Liver (tissue), 9 donors: Measurements from ENCODE around the gene TMEM187. TPM values are rescaled to one million over a fixed set of nuclear protein-coding genes. Genes with fewer than 3 reads are reported as not detected.

Source experiments
- DNase-seq: peaks from one replicate; pipeline ENCODE4 v3.0.0-alpha.2; 2017; ENCODE audit warnings: low spot score
- H3K27ac ChIP-seq, 2 donors: one replicate each; pipeline ENCODE4 v1.7.0; 2013; ENCODE audit warnings: inconsistent platforms in 2 of 2, low read length in 2 of 2, control low read depth in 1 of 2, low read depth in 1 of 2, mild to moderate bottlenecking in 1 of 2
- H3K27me3 ChIP-seq, 4 donors: one replicate each; pipeline versions ENCODE4 v1.6.1 to v1.7.0; 2013; ENCODE audit warnings: low read length in 3 of 4, inconsistent platforms in 1 of 4, mild to moderate bottlenecking in 1 of 4, moderate library complexity in 1 of 4; ENCODE audit not compliant: control insufficient read depth in 4 of 4, insufficient read depth in 4 of 4
- H3K36me3 ChIP-seq, 4 donors: one replicate each; pipeline versions ENCODE4 v1.6.1 to v1.7.0; 2013; ENCODE audit warnings: low read length in 3 of 4, mild to moderate bottlenecking in 3 of 4, low read depth in 1 of 4, moderate library complexity in 1 of 4; ENCODE audit not compliant: control insufficient read depth in 4 of 4, insufficient read depth in 3 of 4
- H3K4me1 ChIP-seq, 4 donors: one replicate each; pipeline versions ENCODE4 v1.6.1 to v1.7.0; 2013; ENCODE audit warnings: low read length in 3 of 4, mild to moderate bottlenecking in 3 of 4, moderate library complexity in 1 of 4; ENCODE audit not compliant: control insufficient read depth in 4 of 4, insufficient read depth in 4 of 4
- H3K4me3 ChIP-seq, 3 donors: one replicate each; pipeline versions ENCODE4 v1.6.1 to v1.7.0; 2013; ENCODE audit warnings: low read length in 3 of 3, control low read depth in 1 of 3, low read depth in 1 of 3, mild to moderate bottlenecking in 1 of 3
- H3K9ac ChIP-seq, 2 donors: one replicate each; pipeline ENCODE4 v1.7.0; 2013; ENCODE audit warnings: low read length in 2 of 2, mild to moderate bottlenecking in 2 of 2, moderate library complexity in 2 of 2, control low read depth in 1 of 2, low read depth in 1 of 2
- H3K9me3 ChIP-seq, 4 donors: one replicate each; pipeline versions ENCODE4 v1.6.1 to v1.7.0; 2013; ENCODE audit warnings: low read length in 3 of 4; ENCODE audit not compliant: control insufficient read depth in 4 of 4
- ATF3 ChIP-seq: IDR thresholded peaks from 2 replicates; pipeline ENCODE4 v1.6.1; 2016; ENCODE audit warnings: antibody characterized with exemption
- EGR1 ChIP-seq, 2 donors: IDR thresholded peaks; 2 replicates each; pipeline ENCODE4 v1.6.1; 2016 to 2018; ENCODE audit warnings: antibody characterized with exemption in 2 of 2, low read depth in 2 of 2
- FOXA1 ChIP-seq: IDR thresholded peaks from 2 replicates; pipeline ENCODE4 v1.6.1; 2016; ENCODE audit warnings: antibody characterized with exemption
- FOXA2 ChIP-seq: IDR thresholded peaks from 2 replicates; pipeline ENCODE4 v1.6.1; 2016; ENCODE audit warnings: antibody characterized with exemption
- GABPA ChIP-seq, 2 donors: IDR thresholded peaks in 1 of 2; conservative IDR thresholded peaks in 1 of 2; 2 replicates each; pipeline ENCODE4 v1.6.1; 2016; ENCODE audit warnings: antibody characterized with exemption in 2 of 2, mild to moderate bottlenecking in 1 of 2, moderate library complexity in 1 of 2
- HNF4A ChIP-seq, 2 donors: conservative IDR thresholded peaks; 2 replicates each; pipeline ENCODE4 v1.6.1; 2016; ENCODE audit warnings: antibody characterized with exemption in 2 of 2, mild to moderate bottlenecking in 2 of 2
- HNF4G ChIP-seq: IDR thresholded peaks from 2 replicates; pipeline ENCODE4 v1.6.1; 2016; ENCODE audit warnings: antibody characterized with exemption
- JUND ChIP-seq, 2 donors: IDR thresholded peaks; 2 replicates each; pipeline ENCODE4 v1.6.1; 2016; ENCODE audit warnings: antibody characterized with exemption in 2 of 2
- NR2F2 ChIP-seq: IDR thresholded peaks from 2 replicates; pipeline ENCODE4 v1.6.1; 2016; ENCODE audit warnings: antibody characterized with exemption
- RAD21 ChIP-seq, 2 donors: IDR thresholded peaks; 2 replicates each; pipeline ENCODE4 v1.6.1; 2016; ENCODE audit warnings: antibody characterized with exemption in 2 of 2, mild to moderate bottlenecking in 2 of 2
- RXRA ChIP-seq, 2 donors: IDR thresholded peaks; 2 replicates each; pipeline ENCODE4 v1.6.1; 2017 to 2018; ENCODE audit warnings: antibody characterized with exemption in 2 of 2, mild to moderate bottlenecking in 1 of 2
- SP1 ChIP-seq: IDR thresholded peaks from 2 replicates; pipeline ENCODE4 v1.6.1; 2018; ENCODE audit warnings: antibody characterized with exemption, mild to moderate bottlenecking
- YY1 ChIP-seq: IDR thresholded peaks from 2 replicates; pipeline ENCODE4 v1.6.1; 2016; ENCODE audit warnings: antibody characterized with exemption, mild to moderate bottlenecking
- ZBTB33 ChIP-seq: IDR thresholded peaks from 2 replicates; pipeline ENCODE4 v1.6.1; 2016; ENCODE audit warnings: antibody characterized with exemption
- WGBS: extraction: QIAGEN DNeasy Blood & Tissue Kit; methylation state at CpG from one replicate; pipeline ENCODE4 v1.1.7; 2013; 5-methylcytosine and 5-hydroxymethylcytosine counted together
- polyA plus RNA-seq, 2 donors: library from polyadenylated mRNA; stranded (reverse) in 1 of 2; unstranded in 1 of 2; fragments of 200-250 nt in 1 of 2; fragments of >200 nt in 1 of 2; fragmentation: Nextera tagmentation in 1 of 2; extraction: Ambion mirVana in 1 of 2; gene quantifications; one replicate each; pipeline versions ENCODE4 v1.2.1 to v1.2.3, GENCODE V29; 2013 to 2015
- total RNA-seq, 2 donors: library from RNA; depleted of rRNA; stranded (reverse); fragments of >200 nt; gene quantifications; one replicate each; pipeline ENCODE4 v1.2.3, GENCODE V29; 2014
- TF ChIP-seq, protein P1 (sequence below): IDR thresholded peaks from 2 replicates; pipeline ENCODE4 v1.6.1; 2016; ENCODE audit warnings: antibody characterized with exemption
- TF ChIP-seq, protein P2 (sequence below): IDR thresholded peaks from 2 replicates; pipeline ENCODE4 v1.6.1; 2016; ENCODE audit warnings: antibody characterized with exemption, mild to moderate bottlenecking
- TF ChIP-seq, protein P3 (sequence below): fragments of 150-350 bp; IDR thresholded peaks from 2 replicates; pipeline ENCODE4 v1.5.1; 2017; ENCODE audit warnings: improper control_type of control experiment, low read depth, low read length; ENCODE audit not compliant: missing input control
- donor health status: healthy.
- donor health status: healthy.
- donor health status: healthy.
- donor health status: healthy.
- donor health status: healthy.

Gene TMEM187
- total and polyA plus RNA-seq, 4 donors: 2.9 to 5.8 (median 4.1) TPM

GRCh38 chrX:154032160-154032559 lies 59.6 kb downstream of the TMEM187 start:
- Histone ChIP-seq H3K9me3 (no peaks in the 10 kb centered on the region), H3K4me1 (peaks cover 3 to 11% (median 8%) of the 10 kb centered on the region in 4 donors), H3K27me3 (peaks cover 0 to 2% (median 0%) of the 10 kb centered on the region in 4 donors), H3K27ac (no peak overlapping the region), H3K36me3 (peaks cover 4 to 13% (median 4%) of the 10 kb centered on the region in 4 donors), H3K4me3 (no peak overlapping the region), H3K9ac (no peak overlapping the region)
- no peak for TF ChIP-seq ATF3
- TF ChIP-seq ZBTB33: no peak
- no peak for TF ChIP-seq SP1
- TF ChIP-seq RAD21 (IDR thresholded peaks at IDR 0.05): no peak
- TF ChIP-seq HNF4A (conservative IDR thresholded peaks at IDR 0.05): no peak
- TF ChIP-seq EGR1 (IDR thresholded peaks at IDR 0.05; ENCODE audit: low read depth in 2 of 2): no peak
- TF ChIP-seq, protein P1, sequence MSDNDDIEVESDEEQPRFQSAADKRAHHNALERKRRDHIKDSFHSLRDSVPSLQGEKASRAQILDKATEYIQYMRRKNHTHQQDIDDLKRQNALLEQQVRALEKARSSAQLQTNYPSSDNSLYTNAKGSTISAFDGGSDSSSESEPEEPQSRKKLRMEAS: no peak
- TF ChIP-seq, protein P2, sequence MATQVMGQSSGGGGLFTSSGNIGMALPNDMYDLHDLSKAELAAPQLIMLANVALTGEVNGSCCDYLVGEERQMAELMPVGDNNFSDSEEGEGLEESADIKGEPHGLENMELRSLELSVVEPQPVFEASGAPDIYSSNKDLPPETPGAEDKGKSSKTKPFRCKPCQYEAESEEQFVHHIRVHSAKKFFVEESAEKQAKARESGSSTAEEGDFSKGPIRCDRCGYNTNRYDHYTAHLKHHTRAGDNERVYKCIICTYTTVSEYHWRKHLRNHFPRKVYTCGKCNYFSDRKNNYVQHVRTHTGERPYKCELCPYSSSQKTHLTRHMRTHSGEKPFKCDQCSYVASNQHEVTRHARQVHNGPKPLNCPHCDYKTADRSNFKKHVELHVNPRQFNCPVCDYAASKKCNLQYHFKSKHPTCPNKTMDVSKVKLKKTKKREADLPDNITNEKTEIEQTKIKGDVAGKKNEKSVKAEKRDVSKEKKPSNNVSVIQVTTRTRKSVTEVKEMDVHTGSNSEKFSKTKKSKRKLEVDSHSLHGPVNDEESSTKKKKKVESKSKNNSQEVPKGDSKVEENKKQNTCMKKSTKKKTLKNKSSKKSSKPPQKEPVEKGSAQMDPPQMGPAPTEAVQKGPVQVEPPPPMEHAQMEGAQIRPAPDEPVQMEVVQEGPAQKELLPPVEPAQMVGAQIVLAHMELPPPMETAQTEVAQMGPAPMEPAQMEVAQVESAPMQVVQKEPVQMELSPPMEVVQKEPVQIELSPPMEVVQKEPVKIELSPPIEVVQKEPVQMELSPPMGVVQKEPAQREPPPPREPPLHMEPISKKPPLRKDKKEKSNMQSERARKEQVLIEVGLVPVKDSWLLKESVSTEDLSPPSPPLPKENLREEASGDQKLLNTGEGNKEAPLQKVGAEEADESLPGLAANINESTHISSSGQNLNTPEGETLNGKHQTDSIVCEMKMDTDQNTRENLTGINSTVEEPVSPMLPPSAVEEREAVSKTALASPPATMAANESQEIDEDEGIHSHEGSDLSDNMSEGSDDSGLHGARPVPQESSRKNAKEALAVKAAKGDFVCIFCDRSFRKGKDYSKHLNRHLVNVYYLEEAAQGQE: no peak
- TF ChIP-seq NR2F2: no peak
- TF ChIP-seq HNF4G: no peak
- no peak for TF ChIP-seq FOXA1
- no peak for TF ChIP-seq JUND (IDR thresholded peaks at IDR 0.05)
- TF ChIP-seq, protein P3, sequence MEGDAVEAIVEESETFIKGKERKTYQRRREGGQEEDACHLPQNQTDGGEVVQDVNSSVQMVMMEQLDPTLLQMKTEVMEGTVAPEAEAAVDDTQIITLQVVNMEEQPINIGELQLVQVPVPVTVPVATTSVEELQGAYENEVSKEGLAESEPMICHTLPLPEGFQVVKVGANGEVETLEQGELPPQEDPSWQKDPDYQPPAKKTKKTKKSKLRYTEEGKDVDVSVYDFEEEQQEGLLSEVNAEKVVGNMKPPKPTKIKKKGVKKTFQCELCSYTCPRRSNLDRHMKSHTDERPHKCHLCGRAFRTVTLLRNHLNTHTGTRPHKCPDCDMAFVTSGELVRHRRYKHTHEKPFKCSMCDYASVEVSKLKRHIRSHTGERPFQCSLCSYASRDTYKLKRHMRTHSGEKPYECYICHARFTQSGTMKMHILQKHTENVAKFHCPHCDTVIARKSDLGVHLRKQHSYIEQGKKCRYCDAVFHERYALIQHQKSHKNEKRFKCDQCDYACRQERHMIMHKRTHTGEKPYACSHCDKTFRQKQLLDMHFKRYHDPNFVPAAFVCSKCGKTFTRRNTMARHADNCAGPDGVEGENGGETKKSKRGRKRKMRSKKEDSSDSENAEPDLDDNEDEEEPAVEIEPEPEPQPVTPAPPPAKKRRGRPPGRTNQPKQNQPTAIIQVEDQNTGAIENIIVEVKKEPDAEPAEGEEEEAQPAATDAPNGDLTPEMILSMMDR: no peak
- no peak for TF ChIP-seq YY1
- TF ChIP-seq GABPA (IDR thresholded peaks at IDR 0.05 in 1 of 2, conservative IDR thresholded peaks at IDR 0.05 in 1 of 2): no peak
- DNase-seq: no peak
- WGBS: 93% methylated on average over 11 of the region's 11 CpGs

- Histone ChIP-seq H3K27me3 (peaks cover 0 to 2% (median 0%) of the 10 kb centered on the region in 4 donors), H3K27ac (no peak overlapping the region), H3K4me1 (peaks cover 3 to 11% (median 8%) of the 10 kb centered on the region in 4 donors), H3K9me3 (no peaks in the 10 kb centered on the region), H3K4me3 (no peak overlapping the region), H3K36me3 (peaks cover 4 to 13% (median 4%) of the 10 kb centered on the region in 4 donors), H3K9ac (no peak overlapping the region)
- no peak for TF ChIP-seq RXRA (IDR thresholded peaks at IDR 0.05)
- no peak for TF ChIP-seq FOXA2
- TF ChIP-seq GABPA (IDR thresholded peaks at IDR 0.05 in 1 of 2, conservative IDR thresholded peaks at IDR 0.05 in 1 of 2): no peak
- no peak for TF ChIP-seq ZBTB33
- no peak for TF ChIP-seq SP1
- TF ChIP-seq ATF3: no peak
- 88% methylated on average over 9 of the region's 9 CpGs for WGBS
- no peak for DNase-seq
These were observed 60.1 kb downstream of the TMEM187 start for GRCh38 chrX:154032653-154033052.
